T-helper 2 cell treated with Interferon-gamma antibody and Interleukin-4, amounts not matched to agents 5 μg/mL and 100 μg/mL, for 36 hours (primary cell): ENCODE data around the gene MFAP4.

Experiments used
- DNase-seq: peaks from one replicate; pipeline ENCODE4 v3.0.0; 2021; ENCODE audit warnings: low spot score
- H3K27ac Mint-ChIP-seq: one replicate; pipeline ENCODE4 v1.8.0; 2021; ENCODE audit warnings: mild to moderate bottlenecking, mixed read lengths
- H3K27me3 Mint-ChIP-seq: one replicate; pipeline ENCODE4 v1.8.0; 2021; ENCODE audit warnings: low read depth, mixed read lengths
- H3K36me3 Mint-ChIP-seq: one replicate; pipeline ENCODE4 v1.8.0; 2021; ENCODE audit warnings: low read depth, mixed read lengths
- H3K4me1 Mint-ChIP-seq: one replicate; pipeline ENCODE4 v1.8.0; 2021; ENCODE audit warnings: low read depth, mixed read lengths
- H3K4me3 Mint-ChIP-seq: one replicate; pipeline ENCODE4 v1.8.0; 2022; ENCODE audit warnings: mild to moderate bottlenecking, moderate library complexity, mixed read lengths
- H3K9me3 Mint-ChIP-seq: one replicate; pipeline ENCODE4 v1.8.0; 2021; ENCODE audit warnings: mixed read lengths

MFAP4 gene

GRCh38 chr17:19384723-19385391 lies 2.1 kb downstream of the MFAP4 start:
- Mint-ChIP-seq H3K9me3 (no peaks in the 10 kb centered on the region), H3K4me1 (peaks cover 5% of the 10 kb centered on the region), H3K27me3 (peaks cover 8% of the 10 kb centered on the region), H3K4me3 (no peak overlapping the region), H3K36me3 (peaks cover 35% of the 10 kb centered on the region), H3K27ac (peak overlapping the region; percentile 16)
- no peak for DNase-seq

GRCh38 chr17:19383681-19384470 lies 3.1 kb downstream of the MFAP4 start:
- peaks cover 42% of the 10 kb centered on the region for H3K36me3 Mint-ChIP-seq
- no peak overlapping the region for H3K27ac Mint-ChIP-seq
- H3K9me3 Mint-ChIP-seq = no peaks in the 10 kb centered on the region
- DNase-seq = no peak
- H3K4me1 Mint-ChIP-seq = peaks cover 12% of the 10 kb centered on the region
- peaks cover 4% of the 10 kb centered on the region for H3K27me3 Mint-ChIP-seq
- H3K4me3 Mint-ChIP-seq = no peak overlapping the region

- DNase-seq = no peak
- Mint-ChIP-seq H3K9me3 (no peaks in the 10 kb centered on the region), H3K36me3 (peaks cover 42% of the 10 kb centered on the region), H3K27ac (no peak overlapping the region), H3K27me3 (no peaks in the 10 kb centered on the region), H3K4me1 (peaks cover 12% of the 10 kb centered on the region), H3K4me3 (no peak overlapping the region)
Observed at GRCh38 chr17:19382531-19383444, 4.2 kb downstream of the MFAP4 start.

GRCh38 chr17:19381741-19382444 lies 5.1 kb downstream of the MFAP4 start:
- DNase-seq = no peak
- no peak overlapping the region for H3K27ac Mint-ChIP-seq
- no peaks in the 10 kb centered on the region for H3K9me3 Mint-ChIP-seq
- no peak overlapping the region for H3K4me3 Mint-ChIP-seq
- H3K4me1 Mint-ChIP-seq = peaks cover 13% of the 10 kb centered on the region
- H3K27me3 Mint-ChIP-seq = no peaks in the 10 kb centered on the region
- peaks cover 42% of the 10 kb centered on the region for H3K36me3 Mint-ChIP-seq

- Mint-ChIP-seq H3K4me3 (no peak overlapping the region), H3K27ac (no peak overlapping the region), H3K4me1 (peaks cover 16% of the 10 kb centered on the region), H3K27me3 (no peaks in the 10 kb centered on the region), H3K9me3 (no peaks in the 10 kb centered on the region), H3K36me3 (peaks cover 42% of the 10 kb centered on the region)
- DNase-seq = no peak
Observed at GRCh38 chr17:19381361-19381740, 5.6 kb downstream of the MFAP4 start.

GRCh38 chr17:19380481-19381301 lies 6.3 kb downstream of the MFAP4 start:
- Mint-ChIP-seq H3K27ac (no peak overlapping the region), H3K4me1 (peaks cover 19% of the 10 kb centered on the region), H3K4me3 (peak overlapping the region; percentile 7), H3K9me3 (no peaks in the 10 kb centered on the region), H3K27me3 (no peaks in the 10 kb centered on the region), H3K36me3 (peaks cover 42% of the 10 kb centered on the region)
- no peak for DNase-seq

- H3K36me3 Mint-ChIP-seq = peaks cover 41% of the 10 kb centered on the region
- DNase-seq = no peak
- H3K4me1 Mint-ChIP-seq = peaks cover 22% of the 10 kb centered on the region
- H3K27ac Mint-ChIP-seq = peak overlapping the region; percentile 31
- no peaks in the 10 kb centered on the region for H3K9me3 Mint-ChIP-seq
- H3K4me3 Mint-ChIP-seq = peak overlapping the region; percentile 93
- no peaks in the 10 kb centered on the region for H3K27me3 Mint-ChIP-seq
Observed at GRCh38 chr17:19379361-19380065, 7.5 kb downstream of the MFAP4 start.

GRCh38 chr17:19378416-19379360 lies 8.3 kb downstream of the MFAP4 start, which contains the start of gene MAPK7:
TSS of gene MAPK7 (plus strand) at chr17:19378498. CDS start at chr17:19378901, 403 bp downstream.
- Mint-ChIP-seq H3K9me3 (no peaks in the 10 kb centered on the region), H3K27ac (peak within 1 kb of the TSS; percentile 97), H3K4me3 (peak within 1 kb of the TSS; percentile 93), H3K27me3 (no peaks in the 10 kb centered on the region), H3K4me1 (peaks cover 25% of the 10 kb centered on the region), H3K36me3 (peaks cover 37% of the 10 kb centered on the region)
- no peak for DNase-seq

- DNase-seq = peak; percentile 99
- Mint-ChIP-seq H3K36me3 (peaks cover 29% of the 10 kb centered on the region), H3K9me3 (no peaks in the 10 kb centered on the region), H3K4me1 (peaks cover 25% of the 10 kb centered on the region), H3K27ac (peak overlapping the region; percentile 97), H3K4me3 (peak overlapping the region; percentile 93), H3K27me3 (no peaks in the 10 kb centered on the region)
Observed at GRCh38 chr17:19377602-19378415, 9.2 kb downstream of the MFAP4 start.

GRCh38 chr17:19376811-19377210 lies 10.2 kb downstream of the MFAP4 start:
- no peaks in the 10 kb centered on the region for H3K9me3 Mint-ChIP-seq
- peaks cover 33% of the 10 kb centered on the region for H3K4me1 Mint-ChIP-seq
- H3K36me3 Mint-ChIP-seq = peaks cover 25% of the 10 kb centered on the region
- no peak for DNase-seq
- H3K27me3 Mint-ChIP-seq = no peaks in the 10 kb centered on the region
- H3K27ac Mint-ChIP-seq = peak overlapping the region; percentile 97
- peak overlapping the region; percentile 93 for H3K4me3 Mint-ChIP-seq

GRCh38 chr17:19375732-19376131 lies 11.3 kb downstream of the MFAP4 start:
- H3K36me3 Mint-ChIP-seq = peaks cover 17% of the 10 kb centered on the region
- peak overlapping the region; percentile 52 for H3K27ac Mint-ChIP-seq
- H3K4me1 Mint-ChIP-seq = peaks cover 44% of the 10 kb centered on the region
- DNase-seq = no peak
- H3K4me3 Mint-ChIP-seq = peak overlapping the region; percentile 67
- H3K9me3 Mint-ChIP-seq = no peaks in the 10 kb centered on the region
- H3K27me3 Mint-ChIP-seq = no peaks in the 10 kb centered on the region
